Measurements from ENCODE around the gene PGAP2. TPM values are rescaled to one million over a fixed set of nuclear protein-coding genes. Genes with fewer than 3 reads are reported as not detected.

PGAP2 gene
- total and polyA plus RNA-seq, 2 of the 13 experiments (the other 11 are each of a cell fraction or from before 2014, with no cell fraction given): 21.5 to 47.8 TPM

DNA sequence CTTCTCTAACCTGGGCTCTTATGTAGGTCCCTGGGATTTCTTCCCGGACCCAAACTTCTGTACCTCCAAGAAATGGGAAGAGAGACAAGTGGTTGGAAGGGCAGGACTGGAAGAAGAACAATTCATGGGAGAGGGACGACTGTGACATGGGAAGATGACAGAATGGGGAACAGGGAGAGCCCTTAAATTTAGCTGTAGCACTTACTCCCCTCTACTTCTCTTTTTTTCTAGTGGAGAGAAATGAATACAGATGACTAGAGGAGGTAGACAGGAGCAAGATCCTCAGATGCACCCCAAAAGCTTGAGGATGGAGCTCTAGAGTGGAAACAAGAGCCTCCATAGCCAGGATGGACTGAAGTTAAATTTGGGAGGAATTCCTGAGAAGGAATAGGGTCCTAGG lies 30.1 kb downstream of the PGAP2 start:
- Histone ChIP-seq H3K9ac (ENCODE audit: insufficient read depth, low read depth, low read length) (no peak overlapping the region), H3K4me3 (replicated peaks in 1 of 3; ENCODE audit: insufficient read depth in 1 of 3, low read depth in 2 of 3, low read length in 3 of 3) (no peak overlapping the region), H3K36me3 (replicated peaks in 1 of 2; ENCODE audit: control insufficient read depth in 1 of 2, insufficient read depth in 2 of 2, low read length in 2 of 2) (peaks cover 0 to 2% of the 10 kb centered on the region in 2 experiments; a peak in 3 of 5 replicates), H2AFZ (ENCODE audit: low read length) (no peak overlapping the region), H3K27ac (ENCODE audit: extremely low read length, insufficient read depth, low read length) (no peak overlapping the region), H3K27me3 (ENCODE audit: control insufficient read depth in 1 of 2, insufficient read depth in 2 of 2, low read length in 2 of 2) (no peaks in the 10 kb centered on the region; a peak in 1 of 5 replicates), H3K4me2 (ENCODE audit: low read depth, low read length) (no peak overlapping the region), H3K9me3 (ENCODE audit: low read length) (no peaks in the 10 kb centered on the region), H3K79me2 (ENCODE audit: insufficient read depth, low read length) (peaks cover 23% of the 10 kb centered on the region), H4K20me1 (ENCODE audit: insufficient read depth, low read length) (peaks cover 5% of the 10 kb centered on the region; the same call in 1 of the 2 replicates), H3K4me1 (ENCODE audit: insufficient read depth, low read length) (peaks cover 57% of the 10 kb centered on the region)
- in situ Hi-C loops (cut with HindIII; ENCODE audit: extremely low pct_ligation_motif_present, low pct_unique_long_range_greater_than_20kb): no loop called here
- POLR2A ChIA-PET: interaction anchor here (1.2 kb wide), 1 partner anchor 16 kb away, joined by 4 read pairs; the partner anchor contains the start of gene STIM1
- no TSS peak for BruUV-seq (replicated peaks)
- TF ChIP-seq ZNF224 (CRISPR knock-in tag; IDR thresholded peaks at IDR 0.05): no peak
- TF ChIP-seq ZNF101 (CRISPR knock-in tag; IDR thresholded peaks at IDR 0.05; ENCODE audit: borderline replicate concordance, low read depth): no peak
- no peak for TF ChIP-seq REL (CRISPR knock-in tag; conservative IDR thresholded peaks at IDR 0.05)
- TF ChIP-seq, protein P1, sequence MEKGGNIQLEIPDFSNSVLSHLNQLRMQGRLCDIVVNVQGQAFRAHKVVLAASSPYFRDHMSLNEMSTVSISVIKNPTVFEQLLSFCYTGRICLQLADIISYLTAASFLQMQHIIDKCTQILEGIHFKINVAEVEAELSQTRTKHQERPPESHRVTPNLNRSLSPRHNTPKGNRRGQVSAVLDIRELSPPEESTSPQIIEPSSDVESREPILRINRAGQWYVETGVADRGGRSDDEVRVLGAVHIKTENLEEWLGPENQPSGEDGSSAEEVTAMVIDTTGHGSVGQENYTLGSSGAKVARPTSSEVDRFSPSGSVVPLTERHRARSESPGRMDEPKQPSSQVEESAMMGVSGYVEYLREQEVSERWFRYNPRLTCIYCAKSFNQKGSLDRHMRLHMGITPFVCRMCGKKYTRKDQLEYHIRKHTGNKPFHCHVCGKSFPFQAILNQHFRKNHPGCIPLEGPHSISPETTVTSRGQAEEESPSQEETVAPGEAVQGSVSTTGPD (CRISPR knock-in tag; IDR thresholded peaks at IDR 0.05): no peak
- TF ChIP-seq MIXL1 (CRISPR knock-in tag; IDR thresholded peaks at IDR 0.05): no peak
- TF ChIP-seq, protein P2, sequence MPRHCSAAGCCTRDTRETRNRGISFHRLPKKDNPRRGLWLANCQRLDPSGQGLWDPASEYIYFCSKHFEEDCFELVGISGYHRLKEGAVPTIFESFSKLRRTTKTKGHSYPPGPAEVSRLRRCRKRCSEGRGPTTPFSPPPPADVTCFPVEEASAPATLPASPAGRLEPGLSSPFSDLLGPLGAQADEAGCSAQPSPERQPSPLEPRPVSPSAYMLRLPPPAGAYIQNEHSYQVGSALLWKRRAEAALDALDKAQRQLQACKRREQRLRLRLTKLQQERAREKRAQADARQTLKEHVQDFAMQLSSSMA (CRISPR knock-in tag; IDR thresholded peaks at IDR 0.05): no peak
- TF ChIP-seq KLF12 (CRISPR knock-in tag; IDR thresholded peaks at IDR 0.05; ENCODE audit: borderline replicate concordance): no peak
- TF ChIP-seq AKAP8 (CRISPR knock-in tag; IDR thresholded peaks at IDR 0.05): no peak
- TF ChIP-seq MXD4 (CRISPR knock-in tag; IDR thresholded peaks at IDR 0.05): no peak
- TF ChIP-seq SP1 (IDR thresholded peaks at IDR 0.05): no peak
- no peak for TF ChIP-seq SP1 (CRISPR knock-in tag; IDR thresholded peaks at IDR 0.05)
- TF ChIP-seq CENPX (CRISPR knock-in tag; IDR thresholded peaks at IDR 0.05): no peak
- TF ChIP-seq ZNF747 (CRISPR knock-in tag; IDR thresholded peaks at IDR 0.05; ENCODE audit: borderline replicate concordance): no peak
- TF ChIP-seq, protein P3, sequence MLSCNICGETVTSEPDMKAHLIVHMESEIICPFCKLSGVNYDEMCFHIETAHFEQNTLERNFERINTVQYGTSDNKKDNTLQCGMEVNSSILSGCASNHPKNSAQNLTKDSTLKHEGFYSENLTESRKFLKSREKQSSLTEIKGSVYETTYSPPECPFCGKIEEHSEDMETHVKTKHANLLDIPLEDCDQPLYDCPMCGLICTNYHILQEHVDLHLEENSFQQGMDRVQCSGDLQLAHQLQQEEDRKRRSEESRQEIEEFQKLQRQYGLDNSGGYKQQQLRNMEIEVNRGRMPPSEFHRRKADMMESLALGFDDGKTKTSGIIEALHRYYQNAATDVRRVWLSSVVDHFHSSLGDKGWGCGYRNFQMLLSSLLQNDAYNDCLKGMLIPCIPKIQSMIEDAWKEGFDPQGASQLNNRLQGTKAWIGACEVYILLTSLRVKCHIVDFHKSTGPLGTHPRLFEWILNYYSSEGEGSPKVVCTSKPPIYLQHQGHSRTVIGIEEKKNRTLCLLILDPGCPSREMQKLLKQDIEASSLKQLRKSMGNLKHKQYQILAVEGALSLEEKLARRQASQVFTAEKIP (CRISPR knock-in tag; IDR thresholded peaks at IDR 0.05; ENCODE audit: borderline replicate concordance): no peak
- TF ChIP-seq, protein P4, sequence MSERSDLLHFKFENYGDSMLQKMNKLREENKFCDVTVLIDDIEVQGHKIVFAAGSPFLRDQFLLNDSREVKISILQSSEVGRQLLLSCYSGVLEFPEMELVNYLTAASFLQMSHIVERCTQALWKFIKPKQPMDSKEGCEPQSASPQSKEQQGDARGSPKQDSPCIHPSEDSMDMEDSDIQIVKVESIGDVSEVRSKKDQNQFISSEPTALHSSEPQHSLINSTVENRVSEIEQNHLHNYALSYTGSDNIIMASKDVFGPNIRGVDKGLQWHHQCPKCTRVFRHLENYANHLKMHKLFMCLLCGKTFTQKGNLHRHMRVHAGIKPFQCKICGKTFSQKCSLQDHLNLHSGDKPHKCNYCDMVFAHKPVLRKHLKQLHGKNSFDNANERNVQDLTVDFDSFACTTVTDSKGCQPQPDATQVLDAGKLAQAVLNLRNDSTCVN (CRISPR knock-in tag; IDR thresholded peaks at IDR 0.05; ENCODE audit: borderline replicate concordance): no peak
- no peak for TF ChIP-seq ZNF12 (CRISPR knock-in tag; IDR thresholded peaks at IDR 0.05)
- TF ChIP-seq, protein P5, sequence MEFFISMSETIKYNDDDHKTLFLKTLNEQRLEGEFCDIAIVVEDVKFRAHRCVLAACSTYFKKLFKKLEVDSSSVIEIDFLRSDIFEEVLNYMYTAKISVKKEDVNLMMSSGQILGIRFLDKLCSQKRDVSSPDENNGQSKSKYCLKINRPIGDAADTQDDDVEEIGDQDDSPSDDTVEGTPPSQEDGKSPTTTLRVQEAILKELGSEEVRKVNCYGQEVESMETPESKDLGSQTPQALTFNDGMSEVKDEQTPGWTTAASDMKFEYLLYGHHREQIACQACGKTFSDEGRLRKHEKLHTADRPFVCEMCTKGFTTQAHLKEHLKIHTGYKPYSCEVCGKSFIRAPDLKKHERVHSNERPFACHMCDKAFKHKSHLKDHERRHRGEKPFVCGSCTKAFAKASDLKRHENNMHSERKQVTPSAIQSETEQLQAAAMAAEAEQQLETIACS (CRISPR knock-in tag; IDR thresholded peaks at IDR 0.05): no peak
- TF ChIP-seq SALL1 (CRISPR knock-in tag; IDR thresholded peaks at IDR 0.05): no peak
- WGBS (ENCODE audit: low lambda C conversion rate): 92% methylated on average over 2 of the region's 2 CpGs
- DNase-seq (ENCODE audit: low spot score) (no peak), ATAC-seq (no peak), FAIRE-seq (no peak)
- intact Hi-C loops (cut with micrococcal nuclease; ENCODE audit: unreplicated experiment): no loop called here
- CTCF ChIA-PET (ENCODE audit: low intra/inter-chr PET ratio, low total read pairs): no interaction called here

All from HepG2 (cell line).